Testis (tissue), 3 donors: Measurements from ENCODE around the gene MGLL. TPM values are rescaled to one million over a fixed set of nuclear protein-coding genes. Genes with fewer than 3 reads are reported as not detected.

Experiments used
- DNase-seq: peaks from one replicate; pipeline ENCODE4 v3.0.0-alpha.2; 2019
- H3K27ac ChIP-seq, 2 donors: fragments of 200-600 bp; sonication (generic); one replicate each; pipeline ENCODE4 v1.5.1; 2019
- H3K27me3 ChIP-seq: fragments of 200-600 bp; sonication (generic); one replicate; pipeline ENCODE4 v1.5.1; 2019
- H3K36me3 ChIP-seq: fragments of 200-600 bp; sonication (generic); one replicate; pipeline ENCODE4 v1.5.1; 2017; ENCODE audit warnings: low read depth; ENCODE audit errors: missing control alignments
- H3K4me1 ChIP-seq: fragments of 200-600 bp; sonication (generic); one replicate; pipeline ENCODE4 v1.5.1; 2019
- H3K4me3 ChIP-seq, 2 donors: fragments of 200-600 bp; sonication (generic); one replicate each; pipeline ENCODE4 v1.5.1; 2017 to 2019
- H3K9me3 ChIP-seq: fragments of 200-600 bp; sonication (generic); one replicate; pipeline ENCODE4 v1.5.1; 2017
- POLR2A ChIP-seq: fragments of 450-650 bp; IDR thresholded peaks from one replicate; pipeline ENCODE4 v1.6.1; 2017; ENCODE audit warnings: antibody characterized with exemption, mild to moderate bottlenecking, moderate library complexity
- WGBS, 2 donors: methylation state at CpG; one replicate each; pipeline ENCODE4 v1.1.5; 2018; 5-methylcytosine and 5-hydroxymethylcytosine counted together
- intact Hi-C: fragments of 100-400 bp; cut with DNase I; formaldehyde crosslinking; loops from one replicate; pipeline ENCODE4 v1.15.1; 2023; ENCODE audit warnings: low total_unique reads
- polyA plus RNA-seq: library from polyadenylated mRNA; stranded (reverse); fragments of 350-450 nt; fragmentation: Illumina TruSeq; extraction: RNeasy Lipid Tissue Mini Kit (QIAGEN cat#74804); gene quantifications from one replicate; pipeline ENCODE4 v1.2.3, GENCODE V29; 2014; ENCODE audit warnings: low read depth, low replicate concordance; ENCODE audit not compliant: insufficient read depth
- total RNA-seq, 2 donors: library from RNA; depleted of rRNA; stranded (reverse); fragments of >200 nt; gene quantifications; one replicate each; pipeline ENCODE4 v1.2.3, GENCODE V29; 2016
- TF ChIP-seq, protein P1 (sequence below), 3 experiments: fragments of 450-650 bp in 2 of 3; fragments of 200-600 bp in 1 of 3; sonication (generic) in 1 of 3; IDR thresholded peaks; one replicate each; pipeline ENCODE4 v1.5.1; 2016 to 2019; ENCODE audit warnings: antibody characterized with exemption in 3 of 3, mild to moderate bottlenecking in 2 of 3, moderate library complexity in 1 of 3

The MGLL gene
- total and polyA plus RNA-seq, 3 donors from 2014 or later: 18.3 to 26.0 (median 19.2) TPM

DNA sequence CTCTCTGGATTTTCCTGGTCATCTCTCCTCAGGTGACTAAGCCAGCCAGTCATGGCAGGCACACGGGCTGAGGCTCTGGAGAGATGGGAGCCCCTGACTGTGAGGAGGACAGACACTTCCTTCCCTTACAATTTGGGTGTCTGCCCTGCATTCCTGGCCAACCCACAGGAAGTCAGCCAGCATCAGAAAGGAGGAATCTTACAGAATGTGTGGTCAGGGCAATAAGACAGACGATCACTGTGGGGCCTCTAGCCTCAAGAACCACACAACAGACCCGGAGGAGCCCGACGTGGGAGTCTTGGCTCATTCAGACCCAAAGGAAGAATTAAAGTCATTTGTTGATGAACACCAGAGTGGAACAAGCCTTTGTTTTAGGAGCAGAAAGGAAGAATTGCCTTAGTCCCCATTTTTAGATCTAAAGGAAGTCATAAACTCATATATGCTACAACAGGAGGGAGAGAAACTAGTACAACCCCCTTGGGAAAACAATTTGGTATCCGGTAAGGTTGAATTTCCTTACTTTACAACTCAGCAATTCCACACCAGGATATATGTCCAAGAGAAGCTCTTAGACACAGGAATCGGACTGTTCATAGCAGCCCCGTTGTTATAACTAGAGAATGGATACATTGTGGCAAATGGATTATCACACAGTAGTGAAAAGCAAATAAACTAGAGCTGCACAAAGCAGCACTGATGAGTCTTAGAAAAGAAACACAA, 87.4 kb downstream of the MGLL start:
- no peak for TF ChIP-seq POLR2A
- TF ChIP-seq, protein P1, sequence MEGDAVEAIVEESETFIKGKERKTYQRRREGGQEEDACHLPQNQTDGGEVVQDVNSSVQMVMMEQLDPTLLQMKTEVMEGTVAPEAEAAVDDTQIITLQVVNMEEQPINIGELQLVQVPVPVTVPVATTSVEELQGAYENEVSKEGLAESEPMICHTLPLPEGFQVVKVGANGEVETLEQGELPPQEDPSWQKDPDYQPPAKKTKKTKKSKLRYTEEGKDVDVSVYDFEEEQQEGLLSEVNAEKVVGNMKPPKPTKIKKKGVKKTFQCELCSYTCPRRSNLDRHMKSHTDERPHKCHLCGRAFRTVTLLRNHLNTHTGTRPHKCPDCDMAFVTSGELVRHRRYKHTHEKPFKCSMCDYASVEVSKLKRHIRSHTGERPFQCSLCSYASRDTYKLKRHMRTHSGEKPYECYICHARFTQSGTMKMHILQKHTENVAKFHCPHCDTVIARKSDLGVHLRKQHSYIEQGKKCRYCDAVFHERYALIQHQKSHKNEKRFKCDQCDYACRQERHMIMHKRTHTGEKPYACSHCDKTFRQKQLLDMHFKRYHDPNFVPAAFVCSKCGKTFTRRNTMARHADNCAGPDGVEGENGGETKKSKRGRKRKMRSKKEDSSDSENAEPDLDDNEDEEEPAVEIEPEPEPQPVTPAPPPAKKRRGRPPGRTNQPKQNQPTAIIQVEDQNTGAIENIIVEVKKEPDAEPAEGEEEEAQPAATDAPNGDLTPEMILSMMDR (IDR thresholded peaks at IDR 0.05): no peak
- H3K27me3 ChIP-seq: no peaks in the 10 kb centered on the region
- intact Hi-C loops: no loop called here
- H3K4me3 ChIP-seq: no peak overlapping the region
- H3K9me3 ChIP-seq: no peaks in the 10 kb centered on the region
- 17 to 34% methylated on average over 8 of the region's 8 CpGs for WGBS, 2 donors
- H3K36me3 ChIP-seq: no peaks in the 10 kb centered on the region
- peak overlapping the region; percentile 87 to 92 for H3K27ac ChIP-seq
- DNase-seq: peak; percentile 53
- peaks cover 70% of the 10 kb centered on the region for H3K4me1 ChIP-seq

DNA sequence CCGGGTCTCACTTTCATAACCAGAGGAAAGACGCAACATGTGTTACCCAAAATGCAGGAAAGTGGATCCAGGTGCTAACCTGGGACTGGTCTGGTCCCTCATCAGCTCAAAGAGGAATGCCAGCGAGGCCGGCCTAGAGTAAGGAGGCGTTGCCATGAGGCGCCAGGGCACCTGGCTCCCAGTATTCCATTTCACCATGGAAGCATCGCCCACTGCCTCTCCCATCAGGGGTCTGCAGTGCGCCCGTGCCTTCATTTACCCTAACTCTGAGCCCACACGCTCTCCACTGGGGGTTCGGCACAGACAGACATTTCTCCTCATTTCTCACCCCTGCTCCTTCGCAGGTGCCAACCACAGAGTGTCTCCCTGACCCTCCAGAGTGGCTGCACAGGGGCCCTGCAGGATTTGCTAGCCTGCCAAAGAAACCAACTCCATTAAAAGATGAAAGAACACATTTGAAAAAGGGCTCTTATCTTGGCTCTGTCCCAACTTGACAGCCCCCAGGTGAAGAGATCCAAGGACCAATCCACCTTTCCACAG, 88.1 kb downstream of the MGLL start:
- DNase-seq: no peak
- H3K4me1 ChIP-seq: peaks cover 67% of the 10 kb centered on the region
- intact Hi-C loops: no loop called here
- 92 to 93% methylated on average over 10 to 12 of the region's 12 CpGs for WGBS, 2 donors
- H3K27me3 ChIP-seq: no peaks in the 10 kb centered on the region
- H3K27ac ChIP-seq: peak overlapping the region; percentile 87 to 92
- H3K36me3 ChIP-seq: no peaks in the 10 kb centered on the region
- no peak overlapping the region for H3K4me3 ChIP-seq
- TF ChIP-seq POLR2A: no peak
- TF ChIP-seq, protein P1 (IDR thresholded peaks at IDR 0.05): no peak
- H3K9me3 ChIP-seq: no peaks in the 10 kb centered on the region

DNA sequence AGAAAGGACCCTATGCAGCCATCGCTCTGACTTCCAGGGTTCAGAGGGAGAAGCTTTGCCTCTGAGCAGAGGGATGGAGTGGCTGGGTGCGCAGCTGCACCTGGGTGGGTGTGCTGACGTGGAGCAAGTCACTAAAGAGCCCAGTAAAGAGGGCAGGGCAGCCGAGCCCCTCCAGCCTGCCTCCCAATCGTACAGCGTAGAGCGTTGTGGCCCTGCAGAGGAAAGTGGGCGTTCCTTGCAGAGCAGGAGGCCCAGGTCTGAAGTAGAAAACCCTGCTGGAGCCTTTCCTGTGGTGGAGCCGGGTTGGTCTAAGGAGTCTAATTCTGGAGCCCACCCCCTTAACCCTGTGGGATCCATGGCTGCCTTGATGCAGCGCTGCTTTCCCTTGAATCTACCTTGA, 88.5 kb downstream of the MGLL start:
- TF ChIP-seq POLR2A: no peak
- TF ChIP-seq, protein P1 (IDR thresholded peaks at IDR 0.05): no peak
- Histone ChIP-seq H3K4me1 (peaks cover 63% of the 10 kb centered on the region), H3K36me3 (no peaks in the 10 kb centered on the region), H3K4me3 (no peak overlapping the region), H3K27ac (peak overlapping the region in 1 of 2 donors; percentile 87), H3K9me3 (no peaks in the 10 kb centered on the region), H3K27me3 (no peaks in the 10 kb centered on the region)
- intact Hi-C loops: no loop called here
- no peak for DNase-seq
- WGBS, 2 donors: 88 to 91% methylated on average over 10 of the region's 10 CpGs

DNA sequence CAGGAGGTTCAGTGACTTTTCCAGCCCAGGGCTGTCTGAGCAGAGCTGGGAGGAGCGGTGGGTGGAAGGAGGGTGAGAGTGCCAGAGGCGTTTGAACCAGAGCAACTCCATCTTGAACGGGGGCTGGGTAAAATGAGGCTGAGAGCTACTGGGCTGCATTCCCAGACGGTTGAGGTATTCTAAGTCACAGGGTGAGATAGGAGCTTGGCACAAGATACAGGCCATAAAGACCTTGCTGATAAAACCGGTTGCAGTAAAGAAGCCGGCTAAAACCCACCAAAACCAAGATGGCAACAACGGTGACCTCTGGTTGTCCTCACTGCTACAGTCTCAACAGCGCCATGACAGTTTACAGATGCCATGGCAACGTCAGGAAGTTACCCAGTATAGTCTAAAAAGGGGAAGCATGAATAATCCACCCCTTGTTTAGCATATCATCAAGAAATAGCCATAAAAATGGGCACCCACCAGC, 89.4 kb downstream of the MGLL start:
- intact Hi-C loops: no loop called here
- peaks cover 57% of the 10 kb centered on the region for H3K4me1 ChIP-seq
- H3K4me3 ChIP-seq: no peak overlapping the region
- H3K9me3 ChIP-seq: no peaks in the 10 kb centered on the region
- no peak for TF ChIP-seq POLR2A
- TF ChIP-seq, protein P1 (IDR thresholded peaks at IDR 0.05): no peak
- no peak for DNase-seq
- H3K27ac ChIP-seq: no peak overlapping the region
- no peaks in the 10 kb centered on the region for H3K27me3 ChIP-seq
- H3K36me3 ChIP-seq: no peaks in the 10 kb centered on the region
- 64 to 86% methylated on average over 9 of the region's 9 CpGs for WGBS, 2 donors

DNA sequence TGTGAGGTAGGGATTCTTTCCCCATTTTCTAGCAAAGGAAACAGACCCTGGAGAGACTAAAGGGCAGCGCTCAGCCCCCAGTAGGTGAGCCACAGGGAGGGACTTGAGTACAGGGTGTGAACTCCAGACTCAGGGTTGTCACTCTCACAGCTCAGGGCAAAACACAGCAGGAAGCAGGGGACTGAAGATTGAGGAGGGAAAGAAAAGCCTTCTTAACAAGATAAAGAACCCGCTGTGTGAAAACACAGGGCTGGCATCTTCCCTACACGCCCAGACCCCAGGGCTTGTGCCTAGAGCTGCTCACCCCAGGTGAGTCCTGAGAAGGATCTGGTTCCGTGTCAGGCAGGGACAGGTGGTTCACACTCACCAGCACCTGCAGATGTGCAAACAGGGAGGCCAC, 90.0 kb downstream of the MGLL start:
- peak overlapping the region in 1 of 2 donors; percentile 25 for H3K27ac ChIP-seq
- no peaks in the 10 kb centered on the region for H3K9me3 ChIP-seq
- H3K4me3 ChIP-seq: no peak overlapping the region
- peaks cover 54% of the 10 kb centered on the region for H3K4me1 ChIP-seq
- DNase-seq: no peak
- H3K36me3 ChIP-seq: no peaks in the 10 kb centered on the region
- no peaks in the 10 kb centered on the region for H3K27me3 ChIP-seq
- TF ChIP-seq, protein P1 (IDR thresholded peaks at IDR 0.05): no peak
- TF ChIP-seq POLR2A: no peak
- 84 to 86% methylated on average over 3 to 4 of the region's 4 CpGs for WGBS, 2 donors
- intact Hi-C loops: no loop called here
